ENCODE data around the gene RPS24. TPM values are rescaled to one million over a fixed set of nuclear protein-coding genes. Genes with fewer than 3 reads are reported as not detected.

The RPS24 gene
- total and polyA plus RNA-seq, 10 of the 15 experiments (the other 5 are each of a cell fraction or from before 2014, with no cell fraction given) = 1,343 to 7,285 (median 2,230) TPM

DNA sequence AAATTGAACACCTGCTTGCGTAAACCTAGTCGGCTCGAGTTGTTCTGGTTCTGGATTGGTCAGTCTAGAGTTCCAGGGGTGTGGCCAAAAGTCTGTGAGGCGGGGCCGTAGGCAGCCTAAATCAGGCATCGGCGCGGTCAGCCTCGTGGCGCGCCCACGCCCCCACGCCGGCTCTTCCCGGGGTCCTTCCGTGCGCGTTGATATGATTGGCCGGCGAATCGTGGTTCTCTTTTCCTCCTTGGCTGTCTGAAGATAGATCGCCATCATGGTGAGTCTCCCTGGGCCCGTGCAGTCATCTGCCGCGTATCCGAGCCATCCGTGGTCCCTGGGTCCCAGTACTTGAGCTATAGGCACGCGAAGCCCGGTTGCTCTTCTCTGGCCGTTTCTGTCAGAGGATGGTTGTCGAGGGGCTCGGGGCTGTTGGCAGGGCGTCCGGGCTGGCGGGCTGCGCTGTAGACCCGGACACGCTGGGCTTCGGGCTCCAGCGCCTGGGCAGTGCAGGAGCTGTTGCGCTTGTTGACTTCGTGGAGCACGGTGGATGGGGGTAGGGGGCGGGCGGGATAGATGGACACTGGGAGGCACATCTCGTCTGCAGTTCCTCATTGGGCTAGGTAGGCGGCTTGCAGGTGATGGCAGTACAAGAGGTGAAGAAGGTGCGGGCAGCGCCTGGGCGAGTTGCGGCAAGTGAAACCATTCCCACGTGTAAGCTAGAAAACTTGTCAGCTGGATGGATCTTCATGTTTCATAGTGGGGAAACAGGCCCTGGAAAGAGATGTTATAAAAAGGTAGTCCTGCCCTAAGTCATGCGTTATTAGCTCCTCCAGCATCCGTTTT is at the start of gene RPS24 (continued):
- TF ChIP-seq NFYA (IDR thresholded peaks at IDR 0.05; ENCODE audit: borderline replicate concordance, low read depth, low read length) = no peak
- TF ChIP-seq, protein P1, sequence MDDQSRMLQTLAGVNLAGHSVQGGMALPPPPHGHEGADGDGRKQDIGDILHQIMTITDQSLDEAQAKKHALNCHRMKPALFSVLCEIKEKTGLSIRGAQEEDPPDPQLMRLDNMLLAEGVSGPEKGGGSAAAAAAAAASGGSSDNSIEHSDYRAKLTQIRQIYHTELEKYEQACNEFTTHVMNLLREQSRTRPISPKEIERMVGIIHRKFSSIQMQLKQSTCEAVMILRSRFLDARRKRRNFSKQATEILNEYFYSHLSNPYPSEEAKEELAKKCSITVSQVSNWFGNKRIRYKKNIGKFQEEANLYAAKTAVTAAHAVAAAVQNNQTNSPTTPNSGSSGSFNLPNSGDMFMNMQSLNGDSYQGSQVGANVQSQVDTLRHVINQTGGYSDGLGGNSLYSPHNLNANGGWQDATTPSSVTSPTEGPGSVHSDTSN (IDR thresholded peaks at IDR 0.05; ENCODE audit: insufficient replicate concordance, low read depth, low read length) = no peak
- peak; percentile 54; the same call in 1 of the 2 replicates for TF ChIP-seq PAX5 (IDR thresholded peaks at IDR 0.05; ENCODE audit: borderline replicate concordance, low read depth, low read length)
- TF ChIP-seq NR2F1 (conservative IDR thresholded peaks at IDR 0.05) = no peak
- TF ChIP-seq POU2F2 (IDR thresholded peaks at IDR 0.05; ENCODE audit: borderline replicate concordance, low read depth, low read length) = peak; percentile 95
- no peak for TF ChIP-seq FOS (IDR thresholded peaks at IDR 0.05; ENCODE audit: borderline replicate concordance, extremely low read depth, insufficient read length)
- TF ChIP-seq MEF2A (IDR thresholded peaks at IDR 0.05; ENCODE audit: insufficient read depth, low read depth, low read length) = no peak
- TF ChIP-seq IKZF2 (IDR thresholded peaks at IDR 0.05) = peak; percentile 16 to 39; a peak in 1 of 4 replicates
- no peak for TF ChIP-seq JUND (IDR thresholded peaks at IDR 0.05; ENCODE audit: low read depth, low read length)
- no peak for TF ChIP-seq PAX8 (IDR thresholded peaks at IDR 0.05)
- no peak for TF ChIP-seq KAT2A (conservative IDR thresholded peaks at IDR 0.05; ENCODE audit: control insufficient read depth, low read depth, low read length)
- peak; percentile 65; the same call in 1 of the 2 replicates for TF ChIP-seq SIN3A (IDR thresholded peaks at IDR 0.05; ENCODE audit: low read depth, low read length)
- no peak; the same call in 1 of the 2 replicates for TF ChIP-seq RBBP5 (conservative IDR thresholded peaks at IDR 0.05)
- TF ChIP-seq HDAC6 (IDR thresholded peaks at IDR 0.05; ENCODE audit: unreplicated experiment) = peak; percentile 83
- TF ChIP-seq HDAC2 (IDR thresholded peaks at IDR 0.05) = no peak
- 0 out of 2 replicates have a peak, but pooled peaks have one; percentile 40 for TF ChIP-seq ZBED1 (IDR thresholded peaks at IDR 0.05; ENCODE audit: borderline replicate concordance)
- peak; percentile 64 for TF ChIP-seq RELA (IDR thresholded peaks at IDR 0.05; ENCODE audit: borderline replicate concordance, partially characterized antibody)
- TF ChIP-seq MYB (IDR thresholded peaks at IDR 0.05; ENCODE audit: borderline replicate concordance, low read depth, low read length) = peak; percentile 49; the same call in 1 of the 2 replicates

Data from GM12878 (cell line).